DOHH2 (cell line): Measurements from ENCODE around the gene ST6GALNAC5.

Experiments
- CTCF ChIP-seq: fragments of 200-600 bp; sonication (generic); IDR thresholded peaks from one replicate; pipeline ENCODE4 v1.5.1; 2014; ENCODE audit warnings: antibody characterized with exemption, mild to moderate bottlenecking, low read depth, low read length; ENCODE audit not compliant: poor library complexity, severe bottlenecking
- EZH2phosphoT487 ChIP-seq: fragments of 200-600 bp; sonication (generic); IDR thresholded peaks from 2 replicates; pipeline ENCODE4 v1.6.1; 2017; ENCODE audit warnings: borderline replicate concordance, mild to moderate bottlenecking, antibody characterized with exemption, low read length, moderate library complexity, mixed read lengths

DNA sequence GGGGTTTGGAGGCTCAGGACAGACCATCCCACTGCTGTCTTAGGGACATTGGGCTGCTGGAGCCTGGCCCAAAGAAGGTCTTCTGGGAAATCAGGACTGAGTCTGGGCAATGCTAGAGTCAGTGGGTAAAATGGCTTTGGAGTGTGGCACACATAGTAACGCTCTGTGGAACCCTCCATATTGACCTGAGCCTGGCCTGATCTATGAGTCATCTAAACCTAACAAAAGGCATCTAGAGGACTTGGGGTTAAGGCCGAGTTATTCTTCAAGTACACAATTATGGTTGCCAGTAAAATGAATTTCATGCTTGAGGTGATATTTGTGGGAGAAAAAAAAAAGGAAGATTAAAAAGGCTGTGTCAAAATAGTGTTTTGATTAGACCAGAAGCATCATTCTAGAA is 77.7 kb downstream of the ST6GALNAC5 start:
- no peak for TF ChIP-seq CTCF
- no peak for TF ChIP-seq EZH2phosphoT487
